Activated naive CD8-positive, alpha-beta T cell treated with anti-CD3 and anti-CD28 coated beads, Interleukin-2, amount 50 U/mL, for 16 hours (primary cell): ENCODE measurements around the gene CIB4.

Source experiments
- DNase-seq: peaks from one replicate; pipeline ENCODE4 v3.0.0-alpha.2; 2020; ENCODE audit warnings: low read depth, low spot score

Gene CIB4

DNA sequence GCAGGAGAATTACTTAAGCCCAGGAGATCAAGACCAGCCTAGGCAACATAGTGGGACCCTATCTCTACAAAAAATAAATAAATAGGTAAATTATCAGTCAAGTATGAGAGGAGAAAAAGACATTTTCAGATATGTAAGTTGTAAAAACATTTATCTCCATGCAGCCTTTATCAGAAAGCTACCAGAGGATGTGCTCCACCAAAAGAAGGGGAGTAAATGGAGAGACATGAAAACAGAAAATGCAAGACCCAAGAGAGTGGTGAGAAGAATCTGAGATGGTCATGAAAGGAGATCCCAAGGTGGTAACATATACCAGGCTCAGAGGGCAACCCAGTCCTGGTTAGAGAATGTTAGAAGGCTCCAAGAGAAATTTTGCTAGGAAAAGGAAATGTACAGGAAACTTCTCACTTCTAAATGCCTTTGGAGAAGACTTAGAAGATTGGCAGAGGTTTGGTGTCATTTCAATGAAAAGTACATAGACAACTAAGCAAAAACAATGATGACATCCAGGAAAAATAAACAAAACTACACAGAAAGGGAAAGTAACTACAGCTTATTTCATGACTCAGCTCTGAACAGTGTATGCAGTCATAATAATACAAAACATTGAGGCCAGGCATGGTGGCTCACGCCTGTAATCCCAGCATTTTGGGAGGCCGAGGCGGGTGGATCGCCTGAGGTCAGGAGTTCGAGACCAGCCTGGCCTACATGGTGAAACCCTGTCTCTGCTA, 19.5 kb downstream of the CIB4 start:
- DNase-seq, result no peak

DNA sequence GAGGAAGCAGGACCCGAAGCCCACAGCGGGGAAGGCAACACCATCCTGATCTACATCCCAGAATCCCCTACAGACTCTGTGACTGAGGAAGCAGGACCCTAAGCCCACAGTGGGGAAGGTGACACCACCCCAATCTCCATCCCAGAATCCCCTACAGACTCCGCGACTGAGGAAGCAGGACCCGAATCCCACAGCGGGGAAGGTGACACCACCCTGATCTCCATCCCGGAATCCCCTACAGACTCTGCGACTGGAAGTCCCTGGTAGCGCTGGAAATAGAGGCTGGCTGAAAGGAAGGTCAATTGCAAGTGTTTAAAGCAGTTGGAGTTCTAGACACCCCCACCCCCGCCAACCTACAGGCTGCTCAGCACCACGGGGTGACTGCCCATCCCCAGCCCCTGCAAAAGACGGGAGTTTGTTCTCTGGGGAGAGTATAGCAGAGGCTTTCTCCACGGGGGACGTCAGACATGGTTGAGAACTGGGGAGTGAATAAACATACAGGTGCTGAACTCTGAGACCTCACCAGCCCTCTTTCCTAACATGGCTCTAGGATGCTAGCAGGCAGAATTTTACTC, 21.0 kb downstream of the CIB4 start:
- DNase-seq, result no peak

DNA sequence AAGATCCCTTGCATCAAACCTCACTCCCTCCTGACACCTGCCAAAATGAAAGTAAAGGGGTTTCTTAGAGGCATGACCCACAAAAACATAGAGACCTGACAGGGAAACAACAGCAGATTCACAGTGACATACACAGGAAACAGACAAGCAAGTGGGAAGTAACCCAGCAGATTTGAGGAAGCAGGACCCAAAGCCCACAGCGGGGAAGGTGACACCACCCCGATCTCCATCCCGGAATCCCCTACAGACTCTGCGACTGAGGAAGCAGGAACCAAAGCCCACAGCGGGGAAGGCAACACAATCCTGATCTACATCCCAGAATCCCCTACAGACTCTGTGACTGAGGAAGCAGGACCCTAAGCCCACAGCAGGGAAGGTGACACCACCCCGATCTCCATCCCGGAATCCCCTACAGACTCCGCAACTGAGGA, 21.6 kb downstream of the CIB4 start:
- no peak for DNase-seq

DNA sequence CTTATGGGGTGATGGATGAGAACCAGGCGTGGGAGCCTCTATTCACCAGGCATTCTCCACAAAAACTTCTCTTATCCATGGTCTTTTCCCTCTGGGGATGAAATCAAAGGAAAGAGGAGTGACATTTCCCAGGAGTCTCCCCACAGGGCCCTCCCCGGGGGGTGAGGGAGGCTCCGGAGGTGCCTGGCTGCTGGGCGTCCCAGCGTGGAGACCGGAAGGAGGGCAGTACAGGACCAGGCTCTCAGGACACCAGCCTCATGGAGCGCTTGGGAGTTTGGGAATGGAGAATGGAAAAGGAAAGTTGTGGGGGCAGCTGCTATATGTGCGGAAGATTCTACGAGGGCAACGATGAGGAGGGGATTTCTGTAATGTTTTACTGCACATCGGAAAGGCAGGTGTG, 22.1 kb downstream of the CIB4 start:
- DNase-seq, result no peak

DNA sequence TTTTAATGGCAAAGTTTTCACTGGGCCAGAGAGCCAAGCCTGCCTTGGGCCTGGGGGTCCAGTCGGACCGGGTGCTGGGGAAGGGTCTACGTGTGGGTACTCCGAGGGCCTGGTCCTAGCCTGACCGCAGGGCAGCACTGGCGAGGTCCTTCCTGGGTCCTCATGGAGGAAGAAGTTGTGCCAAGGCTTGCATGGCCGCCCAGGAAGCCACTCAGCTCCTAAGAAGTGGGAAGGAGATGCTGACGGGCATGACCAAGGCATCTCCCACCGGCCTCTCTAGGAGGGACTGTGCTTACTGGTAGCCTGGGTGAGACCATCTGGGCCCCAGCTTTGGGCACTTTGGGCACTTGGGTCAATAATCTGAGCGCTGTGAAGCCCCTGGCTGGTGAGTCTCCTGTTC, 22.6 kb downstream of the CIB4 start:
- DNase-seq, result no peak

DNA sequence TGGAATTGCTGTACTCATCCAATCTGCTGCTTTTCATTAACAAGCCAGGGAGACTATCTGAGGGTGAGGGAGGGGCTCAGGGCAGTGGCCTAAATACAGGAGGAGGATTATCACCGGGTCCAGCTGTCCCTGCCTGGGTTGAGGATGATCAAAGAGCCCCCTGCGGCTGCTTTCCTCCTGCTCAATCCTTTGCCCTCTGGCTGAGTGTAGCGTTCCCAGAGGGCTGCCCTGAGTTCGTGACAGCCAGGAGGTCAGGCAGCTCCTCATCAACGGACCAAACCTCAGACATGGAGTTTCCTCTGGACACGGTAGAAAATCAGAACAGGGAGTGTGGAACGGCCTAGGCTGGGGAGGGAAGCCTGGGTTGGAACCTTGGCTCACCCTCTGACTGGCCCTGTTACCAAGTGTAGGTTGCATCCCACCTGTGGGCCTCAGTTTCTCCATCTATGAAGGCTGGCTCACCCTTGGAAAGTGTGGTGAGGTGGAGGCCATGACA, 23.5 kb downstream of the CIB4 start:
- DNase-seq, result no peak

DNA sequence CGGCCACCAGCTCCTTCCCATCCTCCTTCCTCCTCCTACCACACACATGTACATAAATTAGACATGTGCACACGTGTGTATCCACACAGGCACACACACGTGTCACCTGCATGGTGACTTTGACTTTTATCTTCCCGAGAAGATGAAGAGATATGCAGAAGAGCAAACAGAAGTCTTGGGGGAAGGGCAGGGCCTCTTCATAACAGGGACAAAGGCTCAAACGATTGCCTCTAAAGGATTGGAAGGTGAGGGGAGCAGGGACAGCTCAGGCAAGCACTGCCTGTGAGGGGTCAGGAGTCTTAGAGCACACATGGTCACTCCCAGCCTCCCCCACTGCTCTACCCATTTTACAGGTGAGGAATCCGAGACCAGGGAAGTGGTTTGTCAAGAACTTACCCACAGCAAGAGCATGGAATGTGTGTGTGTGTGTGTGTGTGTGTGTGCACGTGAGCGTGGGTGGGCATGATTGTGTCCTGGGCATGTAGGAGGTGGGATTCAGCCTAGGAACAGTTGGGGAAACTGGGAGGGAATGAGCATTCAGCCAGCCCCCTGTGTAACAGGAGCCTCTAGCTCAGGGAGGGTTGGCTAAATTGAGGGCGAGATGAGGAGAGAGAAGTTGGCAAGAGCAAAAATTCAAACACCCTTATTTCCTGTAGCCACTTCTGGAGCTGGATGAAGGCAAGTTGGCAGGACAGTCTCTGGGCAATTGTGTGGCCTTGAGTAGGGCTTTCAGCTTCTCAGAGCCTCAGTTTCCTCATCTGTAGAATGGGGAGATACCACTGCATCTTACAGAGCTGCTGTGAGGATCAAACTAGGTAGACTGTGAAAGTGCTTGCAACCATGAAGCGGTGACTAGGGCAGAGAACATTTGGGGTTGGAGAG, 24.2 kb downstream of the CIB4 start:
- DNase-seq, result no peak

DNA sequence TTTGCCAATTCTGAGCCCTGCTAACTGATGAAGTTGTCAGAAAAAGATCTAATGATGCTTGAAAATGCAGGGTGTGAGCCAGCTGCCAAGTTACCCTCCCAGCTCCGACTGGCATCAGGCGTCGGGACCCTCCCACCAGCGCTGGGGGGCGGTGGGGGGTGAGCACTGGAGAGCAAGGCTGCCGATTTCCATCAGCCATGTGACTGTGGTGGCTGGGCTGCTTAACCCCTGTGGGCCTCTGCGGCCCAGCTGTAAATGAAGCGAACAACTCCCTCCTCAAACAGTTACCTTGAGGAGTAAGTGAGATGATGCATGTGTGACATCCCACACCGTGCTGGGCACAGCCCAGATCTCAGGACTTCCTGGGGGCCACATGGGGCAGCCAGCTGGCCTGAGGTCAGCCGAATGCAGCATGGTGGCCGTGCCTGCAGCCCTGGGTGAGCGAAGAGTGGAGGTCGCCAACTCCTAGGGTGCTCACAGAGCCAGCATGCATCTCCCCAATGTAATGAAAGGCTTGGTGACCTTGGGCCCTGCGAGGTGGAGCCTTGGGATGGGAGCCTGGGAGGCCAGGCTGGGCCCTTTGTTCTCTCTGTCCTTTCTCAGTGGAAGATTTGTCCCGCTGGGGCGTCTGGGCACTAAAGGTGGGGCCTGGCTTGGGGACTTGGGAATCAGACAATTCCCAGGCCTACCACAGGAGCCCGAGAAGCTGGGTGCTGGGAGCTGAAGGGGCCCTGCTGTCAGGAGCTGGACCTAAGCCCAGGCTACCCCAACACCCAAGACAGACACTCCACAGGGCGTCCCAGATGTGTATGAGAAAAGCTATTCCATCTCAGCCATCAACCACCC, 25.1 kb downstream of the CIB4 start:
- DNase-seq, result no peak

DNA sequence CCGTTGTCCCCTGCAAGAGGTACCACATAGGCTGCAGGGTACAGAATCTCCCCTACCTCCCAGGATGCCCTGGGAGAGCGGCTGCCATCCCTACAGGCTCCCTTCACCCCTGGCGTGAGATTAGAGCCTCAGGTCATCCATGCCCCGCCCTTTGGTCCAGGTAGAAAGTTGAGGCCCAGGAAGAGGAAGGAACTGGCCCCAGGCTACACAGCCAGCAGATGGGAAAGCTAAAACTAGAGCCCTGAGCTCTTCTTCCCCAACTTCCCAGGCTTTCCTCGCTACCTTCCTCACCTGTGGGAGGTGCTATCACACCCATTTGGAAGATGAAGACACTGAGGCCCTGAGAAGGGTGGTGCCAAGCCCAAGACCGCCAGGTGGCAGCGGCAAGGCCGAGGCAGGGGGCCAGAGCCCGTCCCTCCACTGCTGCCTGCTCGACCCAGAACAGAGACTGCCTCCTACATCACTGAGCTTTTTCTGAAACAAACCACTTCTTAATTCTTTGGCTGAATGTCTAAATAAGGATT, 25.8 kb downstream of the CIB4 start:
- DNase-seq, result no peak

DNA sequence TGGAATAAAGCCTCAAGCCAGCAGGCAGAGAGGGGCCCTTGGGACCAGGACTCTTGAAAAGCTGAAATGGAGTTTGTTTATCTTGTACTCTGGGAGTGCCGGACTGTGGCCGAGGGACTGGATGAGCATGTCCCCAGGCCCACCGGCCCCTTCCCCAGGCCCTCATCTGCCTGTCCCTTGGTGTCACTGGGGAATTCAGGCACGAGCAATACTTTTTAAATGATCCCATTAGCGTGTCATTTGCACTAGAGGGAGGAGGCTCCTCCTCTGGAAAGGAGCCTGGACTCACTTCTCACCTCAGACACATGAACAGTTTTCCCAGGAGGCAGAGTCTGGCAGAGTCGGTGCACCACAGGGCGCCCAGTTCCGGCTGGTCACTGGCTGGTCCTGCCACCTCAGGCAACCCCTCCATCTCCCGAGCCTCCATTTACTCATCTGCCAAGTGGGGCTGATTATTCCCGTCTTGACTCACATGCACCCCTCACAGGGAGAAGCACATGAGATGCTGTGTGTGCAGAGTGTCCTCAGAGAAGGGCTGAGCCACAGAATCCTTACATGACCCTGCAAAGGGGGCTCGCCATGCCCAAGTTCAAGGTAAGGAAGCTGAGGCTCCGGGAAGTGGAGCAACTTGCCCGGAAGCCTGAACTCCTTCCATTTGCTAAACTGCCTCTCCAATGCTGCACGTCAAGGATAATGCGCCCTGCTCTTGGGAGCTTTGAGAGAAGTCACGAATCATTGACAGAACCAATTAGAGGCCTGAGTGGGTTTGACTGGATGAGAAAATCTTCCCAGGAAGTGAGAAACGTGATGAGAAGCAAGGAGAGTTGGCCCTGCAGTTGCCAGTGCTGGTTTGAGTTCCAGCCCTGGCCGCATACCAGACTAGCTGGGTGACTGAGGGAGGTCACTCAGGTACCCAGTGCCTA, 26.7 kb downstream of the CIB4 start:
- DNase-seq, result no peak

DNA sequence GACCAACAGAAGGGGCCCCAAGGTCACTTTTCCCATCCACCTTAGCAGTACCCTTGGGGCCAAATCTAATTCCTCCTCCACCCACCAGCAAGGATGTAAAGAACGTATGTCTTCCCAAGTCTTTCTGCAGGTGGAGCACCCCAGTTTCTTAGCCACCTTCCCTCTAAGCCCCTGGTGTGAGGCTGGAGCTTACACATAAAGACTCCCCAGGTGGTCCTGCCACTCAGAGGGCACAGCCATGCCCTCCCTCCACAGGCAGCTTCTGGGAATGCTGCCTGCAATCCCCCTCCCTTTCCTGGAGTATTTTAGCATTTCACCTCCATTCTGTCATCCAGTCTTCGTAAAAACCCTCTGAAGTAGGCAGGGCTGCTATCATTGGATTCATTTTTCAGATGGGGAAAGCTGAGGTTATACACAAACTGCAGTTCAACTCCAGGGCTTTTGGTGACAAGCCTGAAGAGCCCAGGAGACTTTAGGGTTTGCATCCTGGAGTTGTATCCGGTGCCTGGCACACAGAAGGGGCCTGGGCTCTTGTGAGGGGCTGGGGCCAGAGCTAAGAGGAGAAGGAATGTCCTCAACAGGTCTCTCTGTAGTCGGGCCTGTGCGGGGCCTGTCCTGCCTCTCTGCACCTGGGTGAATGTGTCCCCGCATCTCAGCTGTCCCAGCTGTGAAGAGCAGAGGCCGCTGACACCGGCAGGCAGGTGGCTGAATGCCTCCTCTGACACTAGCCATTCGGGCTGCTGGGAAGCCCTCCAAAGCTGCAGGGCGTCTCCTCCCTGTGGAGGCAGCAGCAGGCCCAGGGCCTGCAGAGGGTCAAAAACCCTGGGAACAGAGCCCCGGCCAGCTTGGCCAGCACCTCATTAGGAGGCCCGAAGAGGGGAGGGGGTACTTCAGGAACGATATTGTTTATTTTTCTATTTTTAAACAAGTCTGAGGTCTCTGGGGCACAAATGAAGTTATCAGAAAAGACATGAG, 27.6 kb downstream of the CIB4 start:
- DNase-seq, result no peak

DNA sequence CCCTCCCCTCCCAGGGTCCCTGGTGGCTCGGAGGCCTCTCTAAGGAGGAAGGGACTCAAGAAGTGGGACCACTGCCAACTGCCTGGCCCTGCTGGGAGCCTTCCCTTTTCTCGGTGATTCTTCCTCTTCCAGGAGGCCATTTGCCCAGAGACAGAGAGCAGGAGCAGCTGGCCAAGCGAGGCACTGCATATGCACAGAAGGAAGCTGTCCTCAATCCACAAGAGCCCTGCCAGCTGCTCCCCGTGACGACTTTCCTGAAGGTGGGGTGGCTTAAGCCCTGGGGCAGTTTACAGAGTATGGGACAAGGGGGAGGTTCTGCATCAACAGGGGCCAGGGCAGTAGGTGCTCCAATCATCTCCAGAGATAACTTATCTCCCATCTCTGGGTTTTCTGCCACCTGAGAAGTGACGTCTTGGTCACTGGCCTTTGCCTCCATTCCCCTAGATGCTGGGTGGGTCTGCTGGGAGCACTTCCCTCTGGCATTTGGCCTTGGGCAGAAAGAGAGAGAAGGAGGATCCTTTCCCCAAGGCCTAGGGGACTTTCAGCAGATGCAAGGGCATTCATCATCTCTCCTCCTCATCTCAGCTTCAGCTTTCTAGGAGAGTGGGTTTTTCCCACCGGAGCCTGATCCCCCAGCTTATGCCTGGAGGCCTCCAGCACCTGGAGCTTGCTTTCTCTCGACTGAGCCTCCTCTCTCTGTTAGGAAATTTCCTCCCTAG, 28.5 kb downstream of the CIB4 start:
- no peak for DNase-seq

DNA sequence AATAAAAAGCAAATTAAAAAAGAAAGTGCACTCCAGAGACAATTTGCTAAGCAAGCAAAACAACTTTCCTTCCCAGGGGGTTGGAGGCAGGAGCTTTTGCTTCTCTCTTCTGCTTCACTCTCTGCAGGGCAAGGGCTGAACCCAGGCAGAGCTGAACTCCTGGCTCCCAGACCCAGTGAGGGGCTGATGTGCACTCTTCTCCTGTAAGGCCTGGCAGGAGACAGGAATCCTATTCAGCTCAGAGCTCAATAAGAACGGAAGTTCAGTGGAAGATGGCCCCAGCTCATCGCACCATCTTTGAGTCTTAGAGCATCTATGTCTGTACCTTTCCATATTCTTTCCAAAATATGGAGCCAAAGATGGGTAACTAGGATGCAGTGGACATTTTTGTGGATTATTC, 29.1 kb downstream of the CIB4 start:
- no peak for DNase-seq

DNA sequence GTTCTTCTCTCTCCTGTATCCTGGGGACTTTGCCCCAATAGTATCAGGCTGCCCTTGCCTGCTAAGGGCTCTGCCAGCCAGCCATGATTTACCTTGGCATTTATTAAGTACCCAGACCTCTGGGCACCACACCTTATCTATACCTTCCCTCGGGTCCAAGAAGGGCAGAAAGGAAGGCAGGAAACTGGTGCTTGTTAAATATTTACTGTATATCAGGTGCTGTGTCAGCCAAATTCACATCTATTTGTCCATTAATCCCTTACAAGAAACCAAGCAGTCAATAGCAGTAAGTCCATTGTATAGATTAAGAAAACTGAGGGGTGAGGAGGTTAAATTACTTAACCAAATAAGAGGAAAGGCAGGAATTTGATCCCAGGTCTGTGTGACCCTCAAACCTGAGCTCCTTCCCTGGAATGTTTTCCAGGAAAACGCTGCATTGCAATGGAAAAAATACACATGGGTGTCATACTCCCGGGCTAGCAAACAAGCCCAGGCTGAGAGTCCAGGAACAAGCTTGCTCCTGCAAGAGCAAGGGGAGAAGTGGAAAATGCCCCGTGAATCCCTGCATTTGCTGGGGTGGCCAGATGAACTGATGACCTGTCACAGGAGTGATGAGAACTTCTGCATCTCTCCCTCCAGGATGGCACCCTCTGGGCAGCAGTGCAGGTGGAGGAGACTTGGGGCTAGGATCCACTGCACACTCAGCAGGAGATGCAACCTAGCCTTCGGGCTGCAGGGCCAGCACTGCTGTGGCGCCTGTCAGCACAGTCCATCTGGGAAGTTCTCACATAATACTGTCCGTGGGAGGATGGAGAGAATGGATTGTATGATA, 30.4 kb downstream of the CIB4 start:
- DNase-seq, result no peak

DNA sequence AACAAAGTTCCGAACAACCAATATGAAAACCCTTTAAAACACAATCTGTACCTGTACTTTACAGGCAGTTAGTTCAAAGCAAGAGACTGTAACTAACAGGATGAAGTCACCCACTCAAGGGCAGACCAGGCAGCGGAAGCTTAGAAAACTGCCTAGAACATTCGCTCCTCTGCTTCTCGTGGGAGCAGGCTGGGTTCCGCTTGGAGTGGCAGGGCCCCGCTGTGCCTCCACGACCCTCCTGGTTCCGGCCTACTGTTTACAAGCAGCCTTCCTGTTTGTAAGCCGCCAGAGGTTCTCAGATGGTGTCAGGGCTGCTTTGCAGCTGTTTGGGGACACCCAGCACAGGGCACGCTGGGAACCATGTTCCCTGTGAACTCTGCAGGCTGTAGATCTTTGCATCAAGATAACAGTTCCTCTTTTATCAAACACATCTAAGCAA, 31.3 kb downstream of the CIB4 start:
- no peak for DNase-seq

DNA sequence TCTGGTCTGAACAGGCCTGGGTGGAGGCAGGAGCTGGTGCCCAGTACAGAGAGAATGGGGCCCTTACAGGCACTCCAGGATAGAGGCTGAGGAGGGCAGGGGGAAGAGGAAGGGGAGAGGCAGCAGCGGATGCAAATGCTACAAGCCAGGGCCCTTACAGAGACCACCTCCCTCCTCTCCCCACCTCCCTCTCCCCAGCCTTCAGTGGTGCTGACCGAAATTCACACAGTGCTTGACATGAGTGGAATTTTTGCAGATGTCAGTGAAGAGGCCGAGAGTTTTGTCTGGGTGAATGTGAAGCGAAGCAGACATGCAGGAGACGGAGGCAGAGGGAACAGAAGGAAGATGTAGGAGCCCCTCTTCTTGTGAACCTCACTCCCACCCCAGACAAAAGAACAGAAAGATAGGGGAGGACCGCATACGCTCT, 31.9 kb downstream of the CIB4 start:
- no peak for DNase-seq

DNA sequence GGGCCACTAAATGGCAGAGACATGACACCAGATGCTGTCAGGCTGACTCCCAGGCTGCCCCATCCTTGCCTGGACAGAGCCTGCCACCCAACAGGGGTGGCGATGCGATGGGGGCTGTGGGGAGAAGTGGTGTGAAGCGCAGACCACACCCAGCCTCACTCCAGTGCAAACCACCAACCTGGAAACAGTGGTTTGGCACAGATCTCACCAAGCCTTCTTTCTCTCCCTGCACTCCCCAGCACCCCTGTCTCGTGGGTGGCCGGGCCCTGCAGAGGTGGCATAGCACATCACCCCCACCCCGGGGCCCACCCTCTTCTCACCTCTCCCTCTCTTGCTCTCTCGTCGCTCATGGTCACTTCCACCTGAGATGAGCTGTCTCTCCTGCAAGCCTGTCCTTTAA, 32.6 kb downstream of the CIB4 start:
- DNase-seq, result no peak
